ENCODE measurements around the gene CUBN. TPM values are rescaled to one million over a fixed set of nuclear protein-coding genes. Genes with fewer than 3 reads are reported as not detected.

CUBN gene
- total RNA-seq, 1 donor from 2014 or later = 1.0 TPM

DNA sequence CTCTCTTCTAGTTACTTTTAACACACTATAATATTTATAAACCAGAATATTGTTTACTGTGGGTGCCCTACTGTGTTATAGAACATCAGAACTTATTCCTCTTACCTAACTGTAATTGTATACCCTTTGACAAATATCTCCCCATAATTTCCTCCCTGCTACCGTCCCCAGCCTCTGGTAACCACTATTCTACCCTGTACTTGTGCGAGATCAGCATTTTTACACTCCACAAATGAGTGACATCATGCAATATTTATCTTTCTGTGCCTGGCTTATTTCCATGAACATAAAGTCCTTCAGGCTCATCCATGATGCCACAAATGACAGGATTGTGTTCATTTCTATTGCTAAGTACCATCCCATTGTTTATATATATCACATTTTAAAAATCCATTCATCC is 172.6 kb downstream of the CUBN start:
- Mint-ChIP-seq H3K36me3 (no peaks in the 10 kb centered on the region), H3K4me1 (ENCODE audit: unreplicated experiment) (peaks cover 19% of the 10 kb centered on the region), H3K27me3 (no peaks in the 10 kb centered on the region), H3K4me3 (no peak overlapping the region), H3K27ac (no peak overlapping the region), H3K9me3 (peaks cover 5% of the 10 kb centered on the region)
- DNase-seq (ENCODE audit: extremely low spot score, unreplicated experiment) = no peak
- TF ChIP-seq, protein P1, sequence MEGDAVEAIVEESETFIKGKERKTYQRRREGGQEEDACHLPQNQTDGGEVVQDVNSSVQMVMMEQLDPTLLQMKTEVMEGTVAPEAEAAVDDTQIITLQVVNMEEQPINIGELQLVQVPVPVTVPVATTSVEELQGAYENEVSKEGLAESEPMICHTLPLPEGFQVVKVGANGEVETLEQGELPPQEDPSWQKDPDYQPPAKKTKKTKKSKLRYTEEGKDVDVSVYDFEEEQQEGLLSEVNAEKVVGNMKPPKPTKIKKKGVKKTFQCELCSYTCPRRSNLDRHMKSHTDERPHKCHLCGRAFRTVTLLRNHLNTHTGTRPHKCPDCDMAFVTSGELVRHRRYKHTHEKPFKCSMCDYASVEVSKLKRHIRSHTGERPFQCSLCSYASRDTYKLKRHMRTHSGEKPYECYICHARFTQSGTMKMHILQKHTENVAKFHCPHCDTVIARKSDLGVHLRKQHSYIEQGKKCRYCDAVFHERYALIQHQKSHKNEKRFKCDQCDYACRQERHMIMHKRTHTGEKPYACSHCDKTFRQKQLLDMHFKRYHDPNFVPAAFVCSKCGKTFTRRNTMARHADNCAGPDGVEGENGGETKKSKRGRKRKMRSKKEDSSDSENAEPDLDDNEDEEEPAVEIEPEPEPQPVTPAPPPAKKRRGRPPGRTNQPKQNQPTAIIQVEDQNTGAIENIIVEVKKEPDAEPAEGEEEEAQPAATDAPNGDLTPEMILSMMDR (conservative IDR thresholded peaks at IDR 0.05) = no peak

DNA sequence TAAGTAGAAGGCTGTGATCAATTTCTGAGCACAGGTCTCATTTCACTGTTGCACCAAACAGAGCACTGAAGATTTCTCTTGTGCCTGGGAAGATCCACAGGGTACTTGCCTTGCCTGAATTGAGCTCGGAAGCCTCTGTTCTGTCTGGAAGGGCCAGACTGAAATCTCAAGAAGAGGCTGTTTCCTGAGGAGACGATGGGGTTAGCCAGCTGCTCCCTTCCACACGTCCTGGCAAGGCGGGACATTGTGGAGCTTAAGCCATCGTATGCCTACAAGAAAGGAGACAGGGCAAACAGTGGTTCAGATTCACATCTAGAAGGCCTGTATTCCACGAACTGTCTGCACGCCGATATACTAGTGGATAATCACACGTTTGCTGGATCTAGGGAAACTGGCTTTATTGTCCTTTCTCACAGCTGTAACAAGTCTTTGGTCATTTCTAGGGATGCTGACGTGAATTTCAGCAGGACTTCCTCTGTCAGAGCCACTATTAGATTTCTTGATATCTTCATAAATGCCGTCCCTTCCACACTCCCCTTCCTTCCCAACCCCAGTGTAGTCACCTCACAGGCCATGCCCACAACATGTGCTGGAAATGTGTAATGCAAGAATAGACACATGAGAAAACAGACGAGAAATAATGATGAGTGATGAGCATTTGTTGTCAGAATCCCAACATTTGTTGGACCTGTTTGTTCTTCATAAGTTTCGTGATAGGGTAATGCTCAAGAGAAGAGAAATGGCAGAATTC is 175.2 kb downstream of the CUBN start:
- H3K27ac Mint-ChIP-seq = no peak overlapping the region
- no peaks in the 10 kb centered on the region for H3K36me3 Mint-ChIP-seq
- no peaks in the 10 kb centered on the region for H3K27me3 Mint-ChIP-seq
- peaks cover 5% of the 10 kb centered on the region for H3K9me3 Mint-ChIP-seq
- no peak for DNase-seq (ENCODE audit: extremely low spot score, unreplicated experiment)
- no peak overlapping the region for H3K4me3 Mint-ChIP-seq
- H3K4me1 Mint-ChIP-seq (ENCODE audit: unreplicated experiment) = peaks cover 34% of the 10 kb centered on the region
- TF ChIP-seq, protein P1 (conservative IDR thresholded peaks at IDR 0.05) = no peak

DNA sequence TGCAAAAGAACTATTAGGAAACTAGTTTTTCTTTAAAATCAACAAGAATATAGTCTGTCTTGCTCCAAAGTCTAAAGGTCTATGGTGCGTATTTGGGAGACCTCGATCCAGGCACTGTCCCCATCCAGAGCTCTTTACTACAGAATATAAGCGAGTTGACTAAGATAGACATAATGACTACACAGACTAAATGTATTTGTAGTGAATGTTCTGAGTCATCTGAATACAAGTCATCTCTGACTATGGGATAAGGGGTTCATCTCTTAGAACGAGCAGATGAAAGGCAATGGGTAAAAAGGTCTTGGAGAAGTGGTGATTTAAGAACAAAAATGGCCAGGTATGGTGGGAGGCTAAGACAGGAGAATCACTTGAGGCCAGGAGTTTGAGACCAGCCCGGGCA is 176.3 kb downstream of the CUBN start:
- no peaks in the 10 kb centered on the region for H3K36me3 Mint-ChIP-seq
- peaks cover 5% of the 10 kb centered on the region for H3K9me3 Mint-ChIP-seq
- no peak overlapping the region for H3K4me3 Mint-ChIP-seq
- no peak for DNase-seq (ENCODE audit: extremely low spot score, unreplicated experiment)
- H3K4me1 Mint-ChIP-seq (ENCODE audit: unreplicated experiment) = peaks cover 34% of the 10 kb centered on the region
- H3K27ac Mint-ChIP-seq = no peak overlapping the region
- TF ChIP-seq, protein P1 (conservative IDR thresholded peaks at IDR 0.05) = no peak
- no peaks in the 10 kb centered on the region for H3K27me3 Mint-ChIP-seq

DNA sequence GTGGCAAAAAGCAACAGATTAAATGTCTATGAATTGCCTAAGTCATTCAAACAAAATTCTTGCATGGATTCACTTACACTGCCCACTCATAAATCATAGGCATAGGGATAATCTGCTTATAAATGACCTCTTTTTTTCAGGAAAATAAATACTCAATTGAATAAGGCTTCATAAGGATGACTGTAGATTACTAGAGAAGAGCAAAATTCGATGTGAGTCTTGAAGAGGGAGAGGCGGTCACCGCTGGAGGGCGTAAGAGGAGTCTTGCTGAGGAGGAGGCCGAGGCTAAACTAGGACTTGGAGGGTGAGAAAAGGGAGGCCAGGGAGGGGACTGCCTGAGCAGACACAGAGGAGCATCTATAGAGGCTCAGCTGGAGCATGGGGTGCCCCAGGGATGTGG is 177.0 kb downstream of the CUBN start:
- Mint-ChIP-seq H3K9me3 (peaks cover 5% of the 10 kb centered on the region), H3K27me3 (no peaks in the 10 kb centered on the region), H3K36me3 (no peaks in the 10 kb centered on the region), H3K4me1 (ENCODE audit: unreplicated experiment) (peaks cover 34% of the 10 kb centered on the region), H3K4me3 (no peak overlapping the region), H3K27ac (no peak overlapping the region)
- TF ChIP-seq, protein P1 (conservative IDR thresholded peaks at IDR 0.05) = no peak
- DNase-seq (ENCODE audit: extremely low spot score, unreplicated experiment) = no peak

DNA sequence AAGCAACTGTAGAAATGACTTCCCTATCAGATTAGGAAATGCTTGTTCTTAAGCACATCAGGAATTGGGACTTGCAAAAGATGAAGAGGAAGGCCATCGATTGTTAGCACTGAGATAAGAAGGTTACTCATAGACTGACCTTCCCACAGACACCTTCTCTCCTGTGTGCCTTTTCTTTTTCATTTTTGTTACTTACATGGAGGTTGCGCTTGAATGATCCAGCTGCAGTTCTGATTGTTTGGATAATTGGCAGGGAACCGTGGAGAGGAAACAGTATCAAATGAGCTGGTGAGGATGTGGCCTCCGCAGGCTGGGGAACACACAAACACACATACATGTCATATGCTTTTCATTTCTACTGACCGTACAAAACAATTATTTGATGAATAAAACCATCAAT is 177.5 kb downstream of the CUBN start:
- TF ChIP-seq, protein P1 (conservative IDR thresholded peaks at IDR 0.05) = no peak
- Mint-ChIP-seq H3K9me3 (peaks cover 5% of the 10 kb centered on the region), H3K36me3 (no peaks in the 10 kb centered on the region), H3K27me3 (no peaks in the 10 kb centered on the region), H3K4me3 (no peak overlapping the region), H3K27ac (peak overlapping the region; percentile 24), H3K4me1 (ENCODE audit: unreplicated experiment) (peaks cover 33% of the 10 kb centered on the region)
- no peak for DNase-seq (ENCODE audit: extremely low spot score, unreplicated experiment)
